HepG2 (cell line): Measurements from ENCODE around the gene SRP72. TPM values are rescaled to one million over a fixed set of nuclear protein-coding genes. Genes with fewer than 3 reads are reported as not detected.

Experiments
- ATAC-seq: fragments of 200-7000 bp; cut with Tn5 transposase; 3 replicates; pipeline ENCODE4 v1.9.1; 2020; ENCODE audit warnings: mild to moderate bottlenecking, moderate library complexity
- BruUV-seq: library from RNA; stranded (reverse); fragments of 400-500 nt; replicated peaks from 2 replicates; lab custom pipeline; 2021; lab: Mats Ljungman, UMichigan
- CTCF ChIA-PET: fragments of 300-600 bp; formaldehyde crosslinking; extraction: SDS; loops from one replicate; lab custom pipeline; 2021; ENCODE audit warnings: low total read pairs, inconsistent platforms, low intra/inter-chr PET ratio; lab: Yijun Ruan, JAX
- POLR2A ChIA-PET: fragments of 350-600 bp; sonication (Branson Sonifier 250); formaldehyde crosslinking; loops from one replicate; lab custom pipeline; 2020; ENCODE audit warnings: antibody characterized with exemption, inconsistent platforms; lab: Yijun Ruan, JAX
- DNase-seq: peaks from one replicate; pipeline ENCODE4 v3.0.0-alpha.2; 2015; ENCODE audit warnings: low spot score
- FAIRE-seq: peaks from 3 replicates; lab custom pipeline; 2011; peaks lifted over from hg19 to GRCh38; lab: Jason Lieb, UNC
- H2AFZ ChIP-seq: one replicate; pipeline ENCODE4 v1.6.1; 2011; ENCODE audit warnings: low read length, inconsistent platforms
- H3K27ac ChIP-seq: fragments of 300-600 bp; 3 replicates; pipeline ENCODE4 v1.8.0; 2011; ENCODE audit warnings: mixed run types, mild to moderate bottlenecking, mixed read lengths, low read length, inconsistent platforms; ENCODE audit not compliant: insufficient read depth; ENCODE audit errors: extremely low read length
- H3K27me3 ChIP-seq, 2 experiments: fragments of 200-600 bp in 1 of 2; 2 replicates in 1 of 2; 3 replicates in 1 of 2; pipeline versions ENCODE4 v1.6.0 to v1.8.0; 2011; ENCODE audit warnings: low read length in 2 of 2, mild to moderate bottlenecking in 2 of 2, moderate library complexity in 2 of 2, inconsistent platforms in 1 of 2; ENCODE audit not compliant: insufficient read depth in 2 of 2, control insufficient read depth in 1 of 2
- H3K36me3 ChIP-seq, 2 experiments: fragments of 200-600 bp in 1 of 2; replicated peaks in 1 of 2; 2 replicates in 1 of 2; 3 replicates in 1 of 2; pipeline versions ENCODE4 v1.5.1 to v1.8.0; 2011; ENCODE audit warnings: low read length in 2 of 2, inconsistent platforms in 1 of 2; ENCODE audit not compliant: insufficient read depth in 2 of 2, control insufficient read depth in 1 of 2
- H3K4me1 ChIP-seq: 2 replicates; pipeline ENCODE4 v1.5.1; 2012; ENCODE audit warnings: low read length, inconsistent platforms; ENCODE audit not compliant: insufficient read depth
- H3K4me2 ChIP-seq: 2 replicates; pipeline ENCODE4 v1.6.0; 2011; ENCODE audit warnings: low read depth, low read length, inconsistent platforms
- H3K4me3 ChIP-seq, 3 experiments: fragments of 200-600 bp in 1 of 3; sonication (generic), shearing (Covaris generic) in 1 of 3; replicated peaks in 1 of 3; 2 replicates each; pipeline ENCODE4 v1.5.1; 2011 to 2016; ENCODE audit warnings: low read length in 3 of 3, inconsistent platforms in 2 of 3, low read depth in 2 of 3, mild to moderate bottlenecking in 2 of 3, control low read depth in 1 of 3, mixed read lengths in 1 of 3; ENCODE audit not compliant: insufficient read depth in 1 of 3
- H3K79me2 ChIP-seq: one replicate; pipeline ENCODE4 v1.6.1; 2011; ENCODE audit warnings: low read length, inconsistent platforms; ENCODE audit not compliant: insufficient read depth
- H3K9ac ChIP-seq: 2 replicates; pipeline ENCODE4 v1.6.0; 2011; ENCODE audit warnings: mild to moderate bottlenecking, low read depth, low read length, inconsistent platforms; ENCODE audit not compliant: insufficient read depth
- H3K9me3 ChIP-seq: 2 replicates; pipeline ENCODE4 v1.5.1; 2012; ENCODE audit warnings: mild to moderate bottlenecking, low read length
- H4K20me1 ChIP-seq: 2 replicates; pipeline ENCODE4 v1.6.0; 2011; ENCODE audit warnings: inconsistent platforms, mild to moderate bottlenecking, low read length, moderate library complexity; ENCODE audit not compliant: insufficient read depth
- PTBP1 ChIP-seq: fragments of 200-400 bp; formaldehyde crosslinking; IDR thresholded peaks from 2 replicates; pipeline ENCODE4 v1.6.1; 2018; ENCODE audit warnings: low read length, low read depth; ENCODE audit not compliant: poor library complexity, severe bottlenecking
- ZSCAN22 ChIP-seq: sonication (generic); formaldehyde crosslinking; IDR thresholded peaks from 2 replicates; pipeline ENCODE4 v1.4.0; 2020; ENCODE audit warnings: mild to moderate bottlenecking, missing genetic modification reagents
- in situ Hi-C: cut with HindIII; loops from 2 replicates; pipeline ENCODE4 v1.10.0; 2017; ENCODE audit warnings: low pct_unique_long_range_greater_than_20kb; ENCODE audit not compliant: extremely low pct_ligation_motif_present
- intact Hi-C: fragments of 100-400 bp; cut with micrococcal nuclease; formaldehyde crosslinking; loops from one replicate; pipeline ENCODE4 v1.10.0; 2022; ENCODE audit not compliant: unreplicated experiment
- polyA plus RNA-seq, 8 experiments: library from polyadenylated mRNA; depleted of rRNA in 3 of 8; stranded (reverse) in 7 of 8; unstranded in 1 of 8; fragments of >200 nt; fragmentation: Illumina TruSeq in 4 of 8; extraction: Trizol in 4 of 8; gene quantifications; 2 replicates each; pipeline versions ENCODE4 v1.2.1 to v1.2.3, GENCODE V29; 2011 to 2016; ENCODE audit warnings: low read depth in 4 of 8, missing spikeins in 1 of 8, mixed read lengths in 1 of 8; ENCODE audit not compliant: insufficient read depth in 1 of 8
- total RNA-seq, 5 experiments: library from RNA; depleted of rRNA; stranded (reverse); fragments of >200 nt; fragmentation: Illumina TruSeq; extraction: Trizol; gene quantifications; 2 replicates each; pipeline ENCODE4 v1.2.3, GENCODE V29; 2016; ENCODE audit warnings: low read depth in 1 of 5
- TF ChIP-seq, protein P1 (sequence below): sonication (generic); formaldehyde crosslinking; IDR thresholded peaks from 2 replicates; pipeline ENCODE4 v1.4.0; 2020; ENCODE audit warnings: mild to moderate bottlenecking, missing genetic modification reagents
- TF ChIP-seq, protein P2 (sequence below): IDR thresholded peaks from 2 replicates; pipeline ENCODE4 v1.6.1; 2016; ENCODE audit warnings: low read depth, borderline replicate concordance
- TF ChIP-seq, protein P3 (sequence below): sonication (generic); IDR thresholded peaks from 2 replicates; pipeline ENCODE4 v1.6.1; 2016; ENCODE audit warnings: low read depth, borderline replicate concordance

The SRP72 gene
- total and polyA plus RNA-seq, 2 of the 13 experiments (the other 11 are each of a cell fraction or from before 2014, with no cell fraction given): 64.9 to 75.6 TPM

DNA sequence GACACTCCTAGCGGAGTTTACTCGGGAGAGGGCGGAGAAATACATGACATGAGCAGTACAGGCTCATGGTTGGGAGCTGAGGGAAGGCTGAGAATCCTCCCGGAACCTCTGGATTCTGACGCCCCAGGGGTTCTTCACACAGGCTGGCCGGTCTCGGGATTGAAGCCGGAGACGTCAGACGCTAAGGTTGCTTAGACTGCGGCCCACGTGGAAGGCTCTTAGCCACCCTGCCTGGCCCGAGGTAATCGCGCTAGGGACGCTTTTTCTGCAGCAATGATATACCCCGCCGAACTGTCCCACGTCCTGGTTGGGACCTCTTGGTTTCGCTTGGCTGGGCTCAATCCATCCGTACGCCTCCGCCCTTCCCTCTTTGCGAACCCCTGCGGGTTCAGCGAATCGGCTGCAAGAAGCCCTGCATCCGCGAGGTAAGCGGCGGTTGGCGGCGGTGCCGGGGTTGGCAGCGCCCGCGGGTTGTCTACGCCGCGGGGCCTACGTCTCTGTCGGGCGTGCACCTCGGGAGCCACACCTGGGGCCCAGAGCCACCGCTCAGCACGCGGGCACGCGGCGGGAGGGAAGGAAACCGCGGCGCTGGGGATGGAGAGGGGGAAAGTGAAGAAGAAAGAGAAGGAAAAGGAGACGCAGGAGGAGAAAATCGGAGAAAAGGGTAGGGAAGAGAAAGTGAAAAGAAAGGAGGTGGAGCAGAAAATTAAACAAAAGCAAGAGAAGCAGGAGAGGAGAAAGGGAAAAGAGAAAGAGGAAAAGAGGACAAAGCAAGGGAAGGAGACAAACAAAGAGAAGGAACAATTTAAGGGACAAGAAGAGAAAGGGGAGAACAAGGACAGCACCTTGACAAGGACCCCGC lies 38.1 kb downstream of the SRP72 start, which contains the start of gene ARL9 (continued):
- TF ChIP-seq, protein P1, sequence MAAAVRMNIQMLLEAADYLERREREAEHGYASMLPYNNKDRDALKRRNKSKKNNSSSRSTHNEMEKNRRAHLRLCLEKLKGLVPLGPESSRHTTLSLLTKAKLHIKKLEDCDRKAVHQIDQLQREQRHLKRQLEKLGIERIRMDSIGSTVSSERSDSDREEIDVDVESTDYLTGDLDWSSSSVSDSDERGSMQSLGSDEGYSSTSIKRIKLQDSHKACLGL (CRISPR knock-in tag): no peak
- no peak for TF ChIP-seq PTBP1
- TF ChIP-seq, protein P2, sequence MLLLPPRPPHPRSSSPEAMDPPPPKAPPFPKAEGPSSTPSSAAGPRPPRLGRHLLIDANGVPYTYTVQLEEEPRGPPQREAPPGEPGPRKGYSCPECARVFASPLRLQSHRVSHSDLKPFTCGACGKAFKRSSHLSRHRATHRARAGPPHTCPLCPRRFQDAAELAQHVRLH (CRISPR knock-in tag): no peak

DNA sequence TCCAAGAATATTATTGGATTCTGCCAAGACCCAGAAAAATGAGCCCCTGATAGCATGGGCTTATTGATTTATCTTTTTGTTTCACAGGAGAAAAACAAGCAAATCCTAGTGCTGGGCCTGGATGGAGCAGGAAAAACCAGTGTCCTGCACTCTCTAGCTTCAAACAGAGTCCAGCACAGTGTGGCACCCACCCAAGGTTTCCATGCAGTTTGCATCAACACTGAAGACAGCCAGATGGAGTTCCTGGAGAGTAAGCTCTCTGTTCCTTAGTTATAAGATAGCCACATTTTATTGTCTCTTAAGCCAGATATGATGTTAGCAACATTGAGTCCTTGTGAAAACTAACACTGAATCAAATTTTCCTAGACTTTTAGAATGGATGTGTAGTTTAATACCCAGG lies 43.7 kb downstream of the SRP72 start:
- Histone ChIP-seq H3K27ac (no peak overlapping the region), H3K36me3 (no peaks in the 10 kb centered on the region), H3K4me2 (no peak overlapping the region), H4K20me1 (no peaks in the 10 kb centered on the region), H3K4me3 (no peak overlapping the region), H2AFZ (no peak overlapping the region), H3K27me3 (no peaks in the 10 kb centered on the region), H3K9ac (no peak overlapping the region), H3K4me1 (peaks cover 6% of the 10 kb centered on the region; the same call in 1 of the 2 replicates), H3K9me3 (no peaks in the 10 kb centered on the region), H3K79me2 (no peaks in the 10 kb centered on the region)
- FAIRE-seq: no peak
- CTCF ChIA-PET: no interaction called here
- in situ Hi-C loops (no loop called here), intact Hi-C loops (no loop called here)
- DNase-seq: no peak
- no peak for TF ChIP-seq ZSCAN22 (CRISPR knock-in tag)
- TF ChIP-seq, protein P3, sequence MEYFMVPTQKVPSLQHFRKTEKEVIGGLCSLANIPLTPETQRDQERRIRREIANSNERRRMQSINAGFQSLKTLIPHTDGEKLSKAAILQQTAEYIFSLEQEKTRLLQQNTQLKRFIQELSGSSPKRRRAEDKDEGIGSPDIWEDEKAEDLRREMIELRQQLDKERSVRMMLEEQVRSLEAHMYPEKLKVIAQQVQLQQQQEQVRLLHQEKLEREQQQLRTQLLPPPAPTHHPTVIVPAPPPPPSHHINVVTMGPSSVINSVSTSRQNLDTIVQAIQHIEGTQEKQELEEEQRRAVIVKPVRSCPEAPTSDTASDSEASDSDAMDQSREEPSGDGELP: no peak
- no peak for ATAC-seq
- no TSS peak for BruUV-seq
- POLR2A ChIA-PET: no interaction called here
